ENCODE measurements around the gene PTPN9. TPM values are rescaled to one million over a fixed set of nuclear protein-coding genes. Genes with fewer than 3 reads are reported as not detected.
"Not testable (repeated sequence)": the region's sequence is repeated elsewhere in the genome, so short reads cannot be mapped to it uniquely, and the experiment has no call there.

PTPN9 gene
- total RNA-seq, 2 experiments from 2014 or later, result 12.3 to 12.9 TPM

DNA sequence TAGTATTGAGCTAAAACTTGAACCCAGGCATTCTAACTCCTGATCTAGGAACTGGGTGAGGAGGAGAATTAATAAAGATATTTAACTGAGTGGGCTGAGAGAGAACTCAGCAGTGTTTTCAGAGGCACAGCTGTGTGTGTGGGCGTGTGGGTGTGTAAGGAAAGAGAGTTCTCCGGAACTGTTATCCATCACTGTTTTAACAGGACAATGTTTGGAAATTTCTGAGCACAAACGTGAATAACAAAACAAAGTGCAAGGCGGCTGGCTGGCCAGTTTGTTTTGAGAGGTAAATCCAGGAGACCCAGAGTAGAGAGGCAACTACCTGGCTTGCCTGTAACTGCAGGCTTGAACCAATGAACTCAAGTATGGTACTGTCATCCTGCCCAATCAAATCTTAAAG lies 5.0 kb upstream of the PTPN9 start:
- Mint-ChIP-seq H3K27ac (no peak overlapping the region), H3K36me3 (ENCODE audit: low read depth) (peaks cover 14% of the 10 kb centered on the region), H3K9me3 (no peaks in the 10 kb centered on the region), H3K27me3 (no peaks in the 10 kb centered on the region), H3K4me3 (no peak overlapping the region), H3K4me1 (ENCODE audit: low read depth) (peaks cover 6% of the 10 kb centered on the region)
- TF ChIP-seq, protein P1, sequence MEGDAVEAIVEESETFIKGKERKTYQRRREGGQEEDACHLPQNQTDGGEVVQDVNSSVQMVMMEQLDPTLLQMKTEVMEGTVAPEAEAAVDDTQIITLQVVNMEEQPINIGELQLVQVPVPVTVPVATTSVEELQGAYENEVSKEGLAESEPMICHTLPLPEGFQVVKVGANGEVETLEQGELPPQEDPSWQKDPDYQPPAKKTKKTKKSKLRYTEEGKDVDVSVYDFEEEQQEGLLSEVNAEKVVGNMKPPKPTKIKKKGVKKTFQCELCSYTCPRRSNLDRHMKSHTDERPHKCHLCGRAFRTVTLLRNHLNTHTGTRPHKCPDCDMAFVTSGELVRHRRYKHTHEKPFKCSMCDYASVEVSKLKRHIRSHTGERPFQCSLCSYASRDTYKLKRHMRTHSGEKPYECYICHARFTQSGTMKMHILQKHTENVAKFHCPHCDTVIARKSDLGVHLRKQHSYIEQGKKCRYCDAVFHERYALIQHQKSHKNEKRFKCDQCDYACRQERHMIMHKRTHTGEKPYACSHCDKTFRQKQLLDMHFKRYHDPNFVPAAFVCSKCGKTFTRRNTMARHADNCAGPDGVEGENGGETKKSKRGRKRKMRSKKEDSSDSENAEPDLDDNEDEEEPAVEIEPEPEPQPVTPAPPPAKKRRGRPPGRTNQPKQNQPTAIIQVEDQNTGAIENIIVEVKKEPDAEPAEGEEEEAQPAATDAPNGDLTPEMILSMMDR (IDR thresholded peaks at IDR 0.05), result no peak
- ATAC-seq (no peak), DNase-seq (no peak)
- CTCF ChIA-PET, result interaction anchor here (1.2 kb wide), 1 partner anchor 15 kb away, joined by 4 read pairs; no protein-coding TSS in a partner anchor
- POLR2A ChIA-PET, result interaction anchor here (0.8 kb wide), 1 partner anchor 13 kb away, joined by 4 read pairs; no protein-coding TSS in a partner anchor
- intact Hi-C loops (cut with micrococcal nuclease), result no loop called here

DNA sequence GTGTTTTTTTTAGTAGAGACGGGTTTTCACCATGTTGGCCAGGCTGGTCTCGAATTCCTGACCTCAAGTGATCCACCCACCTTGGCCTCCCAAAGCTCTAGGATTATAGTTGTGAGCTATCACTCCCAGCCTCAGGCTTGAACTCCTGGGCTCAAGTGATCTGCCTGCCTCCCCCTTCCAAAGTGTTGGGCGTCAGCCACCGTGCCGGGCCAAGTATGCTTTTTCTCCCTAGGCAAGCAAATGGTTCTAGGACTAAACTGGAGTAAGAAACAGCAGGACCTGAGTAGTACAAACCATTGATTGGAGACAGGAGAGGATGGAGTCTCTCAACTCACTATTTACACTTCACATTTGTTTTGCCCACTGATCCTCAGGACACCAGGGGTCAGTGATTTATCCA lies 4.6 kb upstream of the PTPN9 start:
- no peaks in the 10 kb centered on the region for H3K9me3 Mint-ChIP-seq
- no peak for ATAC-seq
- H3K27me3 Mint-ChIP-seq, result no peaks in the 10 kb centered on the region
- H3K4me3 Mint-ChIP-seq, result no peak overlapping the region
- TF ChIP-seq, protein P1 (IDR thresholded peaks at IDR 0.05), result no peak
- intact Hi-C loops (cut with micrococcal nuclease), result no loop called here
- H3K36me3 Mint-ChIP-seq (ENCODE audit: low read depth), result peaks cover 12% of the 10 kb centered on the region
- no peak overlapping the region for H3K27ac Mint-ChIP-seq
- DNase-seq, result no peak
- H3K4me1 Mint-ChIP-seq (ENCODE audit: low read depth), result peaks cover 6% of the 10 kb centered on the region
- ChIA-PET CTCF (interaction anchor here (1.2 kb wide), 1 partner anchor 15 kb away, joined by 4 read pairs; no protein-coding TSS in a partner anchor), POLR2A (interaction anchor here (0.8 kb wide), 1 partner anchor 14 kb away, joined by 4 read pairs; no protein-coding TSS in a partner anchor)

DNA sequence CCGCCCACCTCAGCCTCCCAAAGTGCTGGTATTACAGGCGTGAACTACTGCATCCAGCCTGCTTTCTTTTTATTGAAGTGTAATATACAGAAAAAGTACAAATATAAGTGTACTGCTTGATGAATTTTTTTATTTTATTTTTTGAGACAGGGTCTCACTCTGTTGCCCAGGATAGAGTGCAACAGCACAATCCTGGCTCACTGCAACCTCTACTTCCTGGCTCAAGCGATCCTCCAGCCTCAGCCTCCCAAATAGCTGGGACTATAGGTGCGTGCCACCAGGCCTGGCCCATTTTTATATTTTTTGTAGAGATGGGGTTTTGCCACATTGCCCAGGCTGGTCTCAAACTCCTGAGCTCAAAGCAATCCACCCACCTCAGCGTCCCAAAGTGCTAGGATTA lies 3.8 kb upstream of the PTPN9 start:
- intact Hi-C loops (cut with micrococcal nuclease); H3K4me3 Mint-ChIP-seq; POLR2A ChIA-PET; DNase-seq; H3K27me3 Mint-ChIP-seq; H3K27ac Mint-ChIP-seq; ATAC-seq; H3K4me1 Mint-ChIP-seq (ENCODE audit: low read depth); H3K9me3 Mint-ChIP-seq; CTCF ChIA-PET: not testable (repeated sequence)
- H3K36me3 Mint-ChIP-seq (ENCODE audit: low read depth), result peaks cover 14% of the 10 kb centered on the region

DNA sequence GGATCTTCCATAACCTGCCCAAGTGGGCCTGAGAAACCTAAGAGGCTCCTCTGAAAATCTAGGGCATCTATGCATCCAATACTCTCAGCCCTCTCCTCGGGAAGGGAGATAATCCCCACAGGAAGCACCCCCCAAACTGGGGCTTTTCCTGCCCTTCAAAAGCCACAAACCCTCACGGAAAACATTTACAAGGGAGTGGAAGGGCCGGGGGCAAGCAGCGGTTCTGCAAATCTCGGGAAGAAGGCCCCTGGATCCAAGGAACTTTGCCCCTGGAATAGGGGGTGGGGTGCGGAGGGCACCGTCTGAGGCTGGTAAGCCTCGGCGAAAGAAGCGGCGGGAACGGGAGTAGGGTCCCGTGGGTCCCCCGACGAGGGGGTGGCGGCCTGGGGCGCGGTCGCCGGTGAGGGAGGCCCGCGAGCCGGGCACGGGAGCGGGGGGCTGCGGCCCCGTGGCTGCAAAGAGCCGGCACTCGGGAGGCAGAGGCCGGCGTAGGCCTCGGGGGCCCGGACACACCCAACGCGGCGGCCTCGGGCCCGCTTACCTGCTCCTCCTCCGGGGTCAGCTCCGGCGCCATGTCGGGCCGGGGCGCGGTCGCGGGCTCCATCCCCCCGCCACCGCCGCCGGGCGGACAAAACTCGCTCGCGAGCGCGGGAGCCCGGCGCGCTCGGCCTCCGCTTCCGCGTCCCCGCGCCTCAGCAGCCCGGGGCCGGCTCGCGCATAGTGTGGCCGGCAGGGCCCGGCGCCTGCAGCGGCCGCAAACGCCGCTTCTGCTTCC lies 755 bp downstream of the PTPN9 start:
- CTCF ChIA-PET, result interaction anchor here (0.8 to 2.6 kb wide), 19 partner anchors 11 to 228 kb away, joined by 3 to 12 read pairs (median 4); partner anchors contain the start of genes IMP3, MAN2C1, SNUPN and SNX33
- Mint-ChIP-seq H3K9me3 (no peaks in the 10 kb centered on the region), H3K4me1 (ENCODE audit: low read depth) (peaks cover 23% of the 10 kb centered on the region)

DNA sequence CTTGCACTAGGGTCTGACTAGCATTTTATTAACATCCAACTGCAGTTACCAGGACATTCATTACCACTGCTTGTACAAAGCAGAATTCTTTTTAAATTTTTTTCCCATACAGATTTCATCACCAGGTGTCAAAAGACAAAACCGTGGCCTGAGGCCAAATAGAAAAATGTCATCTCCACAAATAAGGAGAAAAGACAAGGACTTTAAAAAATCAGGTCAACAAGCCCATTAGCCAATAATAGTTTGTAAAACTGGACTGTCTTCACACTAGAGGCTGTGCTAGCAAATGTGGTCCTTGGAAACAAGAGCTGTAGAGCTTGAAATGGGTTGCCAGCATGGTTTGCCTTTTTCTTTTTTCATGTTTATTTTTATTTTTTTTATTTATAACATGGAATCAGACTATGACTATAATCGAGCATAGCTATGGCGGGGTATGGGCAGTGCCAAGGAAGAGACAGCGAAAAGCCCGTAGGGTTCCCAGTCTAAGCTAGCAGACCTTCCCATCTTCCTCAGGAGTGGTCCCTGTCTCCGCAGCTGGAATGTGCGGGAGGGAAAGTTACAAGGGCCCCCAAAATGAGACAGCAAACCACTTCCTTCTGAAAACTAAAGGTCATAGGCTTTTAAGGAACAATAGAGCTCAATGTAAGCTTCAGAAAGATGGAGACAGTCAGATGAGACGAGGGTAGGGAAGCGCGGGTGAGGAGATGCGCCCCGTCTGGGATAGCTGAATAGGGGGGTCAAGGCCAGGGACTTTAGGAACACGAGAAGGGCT lies 1.5 kb downstream of the PTPN9 start:
- TF ChIP-seq, protein P1 (IDR thresholded peaks at IDR 0.05), result no peak
- CTCF ChIA-PET, result interaction anchor here (0.7 to 2.6 kb wide), 6 partner anchors 12 to 209 kb away, joined by 3 to 12 read pairs (median 4); partner anchors contain the start of gene MAN2C1

More for the DNA sequence above, 755 bp downstream of the PTPN9 start:
- POLR2A ChIA-PET, result interaction anchor here (0.7 to 2.5 kb wide), 12 partner anchors 9 to 164 kb away, joined by 3 to 18 read pairs (median 4); partner anchors contain the start of genes IMP3, SIN3A and SNX33
- Mint-ChIP-seq H3K4me3 (peak overlapping the region; percentile 88), H3K36me3 (ENCODE audit: low read depth) (peaks cover 5% of the 10 kb centered on the region), H3K27ac (peak overlapping the region; percentile 91), H3K27me3 (no peaks in the 10 kb centered on the region)
- TF ChIP-seq, protein P1 (IDR thresholded peaks at IDR 0.05), result no peak
- ATAC-seq, result peak; percentile 32
- peak; percentile 15 for DNase-seq
- intact Hi-C loops (cut with micrococcal nuclease), result no loop called here

More for the DNA sequence above, 1.5 kb downstream of the PTPN9 start:
- H3K4me3 Mint-ChIP-seq, result peak overlapping the region; percentile 88
- peaks cover 27% of the 10 kb centered on the region for H3K4me1 Mint-ChIP-seq (ENCODE audit: low read depth)
- peak overlapping the region; percentile 91 for H3K27ac Mint-ChIP-seq
- H3K36me3 Mint-ChIP-seq (ENCODE audit: low read depth), result peaks cover 5% of the 10 kb centered on the region
- ATAC-seq (no peak), DNase-seq (no peak)
- no peaks in the 10 kb centered on the region for H3K27me3 Mint-ChIP-seq
- intact Hi-C loops (cut with micrococcal nuclease), result no loop called here
- POLR2A ChIA-PET, result interaction anchor here (0.8 to 2.5 kb wide), 7 partner anchors 8 to 124 kb away, joined by 3 to 18 read pairs (median 4); partner anchors contain the start of genes IMP3 and SNX33
- H3K9me3 Mint-ChIP-seq, result no peaks in the 10 kb centered on the region

All from activated CD8-positive, alpha-beta T cell treated with anti-CD3 and anti-CD28 coated beads for 36 hours (primary cell).